HG03175 (cell line): ENCODE results near the gene SMCO1.
"Not testable (repeated sequence)": the region's sequence is repeated elsewhere in the genome, so short reads cannot be mapped to it uniquely, and the experiment has no call there.

Source experiments
- ATAC-seq: cut with Tn5 transposase; IDR thresholded peaks from one replicate; pipeline ENCODE4 v1.9.1; 2021; ENCODE audit warnings: mild to moderate bottlenecking, moderate library complexity; ENCODE audit not compliant: unreplicated experiment

Gene SMCO1

DNA sequence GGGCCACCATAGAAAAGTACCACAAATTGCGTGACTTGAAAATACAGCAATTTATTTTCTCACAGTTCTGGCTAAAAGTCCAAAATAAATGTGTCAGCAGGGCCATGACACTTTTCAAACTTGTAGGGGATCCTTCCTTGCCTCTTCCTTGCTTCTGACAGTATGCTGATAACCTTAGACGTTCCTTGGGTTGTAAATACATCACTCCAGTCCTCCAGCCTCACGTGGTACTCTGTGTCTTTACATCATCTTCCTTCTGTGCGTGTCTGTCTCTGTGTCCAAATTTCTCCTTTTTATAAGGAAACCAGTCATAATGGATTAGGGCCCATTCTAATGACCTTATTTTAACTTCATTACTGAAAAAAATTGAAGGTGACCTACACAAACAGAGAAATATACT is 19.0 kb downstream of the SMCO1 start:
- ATAC-seq = no peak

GRCh38 chr3:196493292-196493691 is 21.9 kb downstream of the SMCO1 start:
- no peak for ATAC-seq

- ATAC-seq = no peak
Measured at GRCh38 chr3:196492080-196492479, 23.1 kb downstream of the SMCO1 start.

GRCh38 chr3:196489747-196490146 is 25.4 kb downstream of the SMCO1 start:
- no peak for ATAC-seq

DNA sequence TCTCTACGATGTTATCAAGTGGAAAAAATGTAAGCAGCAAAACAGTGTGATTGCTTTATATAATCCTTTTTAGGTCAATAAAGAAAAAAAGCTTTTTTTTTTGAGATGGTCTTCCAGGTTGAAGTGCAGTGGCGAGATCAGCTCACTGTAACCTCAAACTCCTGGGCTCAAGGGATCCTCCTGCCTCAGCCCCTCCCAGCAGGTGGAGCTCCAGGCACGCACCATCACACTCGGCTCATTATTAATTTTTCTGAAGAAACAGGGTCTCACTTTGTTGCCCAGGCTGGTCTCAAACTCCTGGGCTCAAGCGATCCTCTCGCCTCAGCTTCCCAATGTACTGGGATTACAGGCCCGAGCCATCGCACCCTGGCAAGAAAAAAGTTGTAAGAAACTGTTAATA is 28.9 kb downstream of the SMCO1 start:
- no peak for ATAC-seq

DNA sequence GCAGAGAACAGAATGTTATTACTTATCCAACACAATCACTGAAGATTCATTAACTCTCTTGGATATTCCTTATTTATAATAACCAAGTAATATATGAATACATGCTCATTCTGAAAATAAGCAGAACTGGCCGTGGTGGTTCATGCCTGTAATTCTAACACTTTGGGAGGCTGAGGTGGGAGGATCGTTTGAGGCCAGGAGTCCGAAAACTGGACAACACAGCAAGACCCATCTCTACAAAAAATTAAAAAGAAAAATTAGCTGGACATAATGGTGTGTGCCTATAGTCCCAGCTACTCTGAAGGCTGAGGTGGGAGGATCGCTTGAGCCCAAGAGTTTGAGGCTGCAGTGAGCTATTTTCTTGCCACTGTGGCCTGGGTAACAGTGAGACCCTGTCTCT is 37.5 kb downstream of the SMCO1 start:
- ATAC-seq = no peak

DNA sequence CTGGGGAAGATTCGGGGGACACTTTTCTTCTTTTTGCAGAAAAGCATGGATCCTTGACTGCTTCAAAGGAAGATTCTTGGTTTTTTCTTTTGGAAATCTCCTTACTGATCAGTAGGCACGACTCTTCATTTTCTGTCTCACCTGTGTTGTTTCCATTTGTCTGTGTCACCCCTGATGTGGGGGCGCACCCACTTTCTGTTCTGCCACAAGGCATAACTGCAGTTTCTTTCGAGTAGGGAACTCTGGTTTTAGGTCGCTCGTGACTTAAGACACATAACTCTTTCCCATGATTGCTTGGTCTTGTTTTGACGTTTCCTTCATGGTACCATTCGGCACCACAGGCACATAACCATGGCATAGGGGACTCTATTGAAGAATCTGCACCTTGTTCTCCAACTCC is 42.9 kb downstream of the SMCO1 start:
- no peak for ATAC-seq

DNA sequence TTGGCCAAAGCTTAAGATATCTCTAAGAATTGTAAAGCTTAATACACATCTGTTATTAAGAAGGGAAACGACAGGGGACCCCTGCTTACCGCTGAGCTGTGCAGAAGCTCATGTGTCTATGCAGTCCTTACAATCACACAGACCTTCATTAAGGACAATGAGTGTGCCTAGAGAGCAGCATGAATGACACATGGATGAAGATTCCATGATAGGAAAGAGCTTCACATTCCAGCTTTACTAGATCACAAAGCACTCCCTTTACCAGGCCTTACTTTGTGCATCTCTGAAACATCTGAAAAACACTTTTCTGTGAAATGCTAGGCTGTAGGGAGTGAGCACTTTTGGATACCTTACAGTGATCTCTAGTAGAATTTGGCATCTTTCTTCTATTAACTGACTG is 43.6 kb downstream of the SMCO1 start:
- ATAC-seq = no peak

DNA sequence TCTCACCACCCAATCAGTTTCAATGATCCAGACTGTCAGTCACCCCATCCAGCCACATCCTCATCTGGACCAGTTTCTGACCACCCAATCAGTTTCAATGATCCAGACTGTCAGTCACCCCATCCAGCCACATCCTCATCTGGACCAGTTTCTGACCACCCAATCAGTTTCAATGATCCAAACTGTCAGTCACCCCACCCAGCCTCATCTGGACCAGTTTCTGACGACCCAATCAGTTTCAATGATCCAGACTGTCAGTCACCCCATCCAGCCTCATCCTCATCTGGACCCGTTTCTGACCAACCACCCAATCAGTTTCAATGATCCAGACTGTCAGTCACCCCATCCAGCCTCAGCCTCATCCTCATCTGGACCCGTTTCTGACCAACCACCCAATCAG is 45.0 kb downstream of the SMCO1 start:
- ATAC-seq = not testable (repeated sequence)

- no peak for ATAC-seq
Measured at GRCh38 chr3:196463804-196464203, 51.3 kb downstream of the SMCO1 start.

DNA sequence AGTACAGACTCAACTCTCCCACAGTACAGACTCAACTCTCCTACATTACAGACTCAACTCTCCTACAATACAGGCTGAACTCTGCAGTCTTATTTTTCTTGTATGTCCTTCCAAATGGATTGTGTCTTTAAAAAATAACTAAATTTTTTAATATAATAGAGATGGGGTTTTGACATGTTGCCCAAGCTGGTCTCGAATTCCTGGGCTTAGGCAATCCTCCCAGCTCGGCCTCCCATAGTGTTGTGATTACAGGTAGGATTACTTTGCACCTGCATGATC is 51.7 kb downstream of the SMCO1 start:
- no peak for ATAC-seq

GRCh38 chr3:196462680-196463477 is 52.3 kb downstream of the SMCO1 start:
- not testable (repeated sequence) for ATAC-seq

DNA sequence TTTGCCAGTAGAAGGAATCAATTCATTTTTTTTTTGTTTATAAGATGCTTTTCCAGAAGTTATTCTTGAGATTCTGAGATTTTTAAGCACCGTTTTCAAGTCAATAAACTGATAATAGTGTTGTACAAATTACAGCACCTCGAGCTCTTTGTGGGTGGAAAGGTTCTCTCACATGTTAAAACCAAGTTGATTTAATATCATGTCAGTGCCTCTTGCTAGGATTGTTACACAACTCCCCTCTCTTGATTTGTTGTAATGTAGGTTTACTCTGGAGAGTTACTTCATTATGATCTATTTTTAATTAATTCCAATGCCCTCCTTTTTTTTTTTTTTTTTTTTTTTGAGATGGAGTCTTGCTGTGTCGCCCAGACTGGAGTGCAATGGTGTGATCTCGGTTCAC is 57.1 kb downstream of the SMCO1 start:
- no peak for ATAC-seq

DNA sequence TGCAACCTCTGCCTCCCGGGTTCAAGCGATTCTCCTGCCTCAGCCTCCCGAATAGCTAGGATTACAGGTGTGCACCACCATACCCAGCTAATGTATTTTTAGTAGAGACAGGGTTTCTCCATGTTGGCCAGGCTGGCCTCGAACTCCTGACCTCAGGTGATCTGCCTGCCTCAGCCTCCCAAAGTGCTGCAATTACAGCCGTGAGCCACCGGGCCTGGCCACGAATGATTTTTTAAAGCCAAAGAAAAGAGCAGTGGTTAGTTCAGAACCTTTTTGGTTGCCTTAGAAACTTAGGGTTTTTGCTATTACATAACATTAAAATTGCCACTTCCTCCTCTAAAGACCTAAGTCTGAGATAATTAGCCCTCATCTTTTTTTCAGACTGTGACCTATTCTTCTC is 57.7 kb downstream of the SMCO1 start:
- ATAC-seq = not testable (repeated sequence)
